Neural cell (in vitro differentiated cells): Measurements from ENCODE around the gene NKAPD1.

Experiments
- RAD21 ChIP-seq: fragments of 450-650 bp; conservative IDR thresholded peaks from 2 replicates; pipeline ENCODE4 v1.6.1; 2014; ENCODE audit warnings: antibody characterized with exemption, mild to moderate bottlenecking, moderate library complexity
- TAF1 ChIP-seq: IDR thresholded peaks from 2 replicates; pipeline ENCODE4 v1.6.1; 2012; ENCODE audit warnings: low read depth
- TF ChIP-seq, protein P1 (sequence below): fragments of 450-650 bp; IDR thresholded peaks from 2 replicates; pipeline ENCODE4 v1.5.1; 2014; ENCODE audit warnings: antibody characterized with exemption, mild to moderate bottlenecking, moderate library complexity; ENCODE audit not compliant: poor library complexity, severe bottlenecking

DNA sequence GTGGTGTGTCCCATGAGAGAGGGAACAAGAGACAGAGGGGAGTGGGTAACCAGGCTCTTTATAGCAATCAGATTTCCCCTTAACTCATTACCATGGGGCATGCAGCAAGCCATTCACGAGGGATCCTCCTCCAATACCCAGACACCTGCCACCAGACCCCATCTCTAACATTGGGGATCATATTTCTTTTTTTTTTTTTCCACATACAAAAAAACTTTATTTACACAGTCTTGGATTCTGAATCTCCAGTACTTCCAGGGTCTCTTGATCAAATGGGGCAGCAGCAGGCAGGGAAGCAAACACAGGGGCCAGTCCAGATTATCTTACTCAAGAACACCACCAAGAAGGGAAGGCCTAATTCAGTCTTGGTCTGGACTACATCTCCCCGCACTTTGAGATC, 44.6 kb upstream of the NKAPD1 start:
- TF ChIP-seq, protein P1, sequence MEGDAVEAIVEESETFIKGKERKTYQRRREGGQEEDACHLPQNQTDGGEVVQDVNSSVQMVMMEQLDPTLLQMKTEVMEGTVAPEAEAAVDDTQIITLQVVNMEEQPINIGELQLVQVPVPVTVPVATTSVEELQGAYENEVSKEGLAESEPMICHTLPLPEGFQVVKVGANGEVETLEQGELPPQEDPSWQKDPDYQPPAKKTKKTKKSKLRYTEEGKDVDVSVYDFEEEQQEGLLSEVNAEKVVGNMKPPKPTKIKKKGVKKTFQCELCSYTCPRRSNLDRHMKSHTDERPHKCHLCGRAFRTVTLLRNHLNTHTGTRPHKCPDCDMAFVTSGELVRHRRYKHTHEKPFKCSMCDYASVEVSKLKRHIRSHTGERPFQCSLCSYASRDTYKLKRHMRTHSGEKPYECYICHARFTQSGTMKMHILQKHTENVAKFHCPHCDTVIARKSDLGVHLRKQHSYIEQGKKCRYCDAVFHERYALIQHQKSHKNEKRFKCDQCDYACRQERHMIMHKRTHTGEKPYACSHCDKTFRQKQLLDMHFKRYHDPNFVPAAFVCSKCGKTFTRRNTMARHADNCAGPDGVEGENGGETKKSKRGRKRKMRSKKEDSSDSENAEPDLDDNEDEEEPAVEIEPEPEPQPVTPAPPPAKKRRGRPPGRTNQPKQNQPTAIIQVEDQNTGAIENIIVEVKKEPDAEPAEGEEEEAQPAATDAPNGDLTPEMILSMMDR = no peak
- TF ChIP-seq TAF1 = no peak
- no peak for TF ChIP-seq RAD21
